GM21515 (cell line): ENCODE results near the gene PDE9A.
"Not testable (repeated sequence)": the region's sequence is repeated elsewhere in the genome, so short reads cannot be mapped to it uniquely, and the experiment has no call there.

Source experiments
- ATAC-seq: cut with Tn5 transposase; IDR thresholded peaks from one replicate; pipeline ENCODE4 v1.9.1; 2021; ENCODE audit not compliant: unreplicated experiment

Gene PDE9A

GRCh38 chr21:42624095-42624790, 29.2 kb upstream of the PDE9A start:
- no peak for ATAC-seq

- ATAC-seq = no peak
Measured at GRCh38 chr21:42624936-42625335, 28.5 kb upstream of the PDE9A start.

- no peak for ATAC-seq
Measured at GRCh38 chr21:42626171-42626570, 27.2 kb upstream of the PDE9A start.

GRCh38 chr21:42627527-42628289, 25.7 kb upstream of the PDE9A start:
- no peak for ATAC-seq

GRCh38 chr21:42628466-42629061, 24.9 kb upstream of the PDE9A start:
- not testable (repeated sequence) for ATAC-seq

- ATAC-seq = no peak
Measured at GRCh38 chr21:42629933-42630589, 23.4 kb upstream of the PDE9A start.

- ATAC-seq = no peak
Measured at GRCh38 chr21:42630626-42631025, 22.8 kb upstream of the PDE9A start.

GRCh38 chr21:42631142-42631541, 22.3 kb upstream of the PDE9A start:
- ATAC-seq = no peak

- no peak for ATAC-seq
Measured at GRCh38 chr21:42632336-42632751, 21.1 kb upstream of the PDE9A start.

- no peak for ATAC-seq
Measured at GRCh38 chr21:42632771-42633690, 20.4 kb upstream of the PDE9A start.

GRCh38 chr21:42633858-42634257, 19.6 kb upstream of the PDE9A start:
- ATAC-seq = no peak

- no peak for ATAC-seq
Measured at GRCh38 chr21:42635848-42636519, 17.4 kb upstream of the PDE9A start.

GRCh38 chr21:42636520-42637266, 16.7 kb upstream of the PDE9A start:
- ATAC-seq = no peak

GRCh38 chr21:42637267-42638041, 16.0 kb upstream of the PDE9A start:
- no peak for ATAC-seq

- ATAC-seq = no peak
Measured at GRCh38 chr21:42638266-42638863, 15.1 kb upstream of the PDE9A start.

GRCh38 chr21:42639646-42640152, 13.7 kb upstream of the PDE9A start:
- ATAC-seq = no peak

- ATAC-seq = no peak
Measured at GRCh38 chr21:42640486-42640885, 12.9 kb upstream of the PDE9A start.
